ENCODE results near the gene MAGI2.

GRCh38 chr7:79339208-79339925, 114.1 kb downstream of the MAGI2 start:
- TF ChIP-seq CTCF (conservative IDR thresholded peaks at IDR 0.05; ENCODE audit: low read length) (no peak), EZH2phosphoT487 (IDR thresholded peaks at IDR 0.05; ENCODE audit: borderline replicate concordance) (no peak)

Data from Loucy (cell line).